Esophagus squamous epithelium (tissue), 5 donors: ENCODE measurements around the gene CEND1. TPM values are rescaled to one million over a fixed set of nuclear protein-coding genes. Genes with fewer than 3 reads are reported as not detected.
A peak's percentile ranks its signal among the peaks of the same experiment; 100 is the strongest.

ENCODE experiments used
- DNase-seq: peaks from one replicate; lab custom pipeline; 2025; lab: John Stamatoyannopoulos, UW
- H3K27ac ChIP-seq, 4 donors: fragments of 200-600 bp; sonication (generic); one replicate each; pipeline ENCODE4 v1.5.1; 2016 to 2019; ENCODE audit warnings: mild to moderate bottlenecking in 1 of 4
- H3K27me3 ChIP-seq, 4 donors: fragments of 200-600 bp; sonication (generic); 1 replicate in 3 of 4; 2 replicates in 1 of 4; pipeline versions ENCODE4 v1.5.1 to v1.6.0; 2017 to 2021; ENCODE audit warnings: antibody characterized with exemption in 1 of 4
- H3K36me3 ChIP-seq, 3 donors: fragments of 200-600 bp; sonication (generic); one replicate each; pipeline ENCODE4 v1.5.1; 2016 to 2019
- H3K4me1 ChIP-seq, 3 donors: fragments of 200-600 bp; sonication (generic); one replicate each; pipeline ENCODE4 v1.5.1; 2017 to 2019
- H3K4me3 ChIP-seq, 4 donors: fragments of 200-600 bp; sonication (generic); 1 replicate in 3 of 4; 2 replicates in 1 of 4; pipeline ENCODE4 v1.5.1; 2016 to 2019; ENCODE audit warnings: mild to moderate bottlenecking in 2 of 4, moderate library complexity in 1 of 4
- H3K9me3 ChIP-seq, 3 donors: fragments of 200-600 bp; sonication (generic); one replicate each; pipeline ENCODE4 v1.5.1; 2016 to 2019
- POLR2A ChIP-seq, 4 donors: fragments of 450-650 bp; IDR thresholded peaks; one replicate each; pipeline ENCODE4 v1.6.1; 2017; ENCODE audit warnings: antibody characterized with exemption in 4 of 4, mild to moderate bottlenecking in 4 of 4, moderate library complexity in 3 of 4
- WGBS, 2 donors: methylation state at CpG; one replicate each; pipeline ENCODE4 v1.1.5; 2018; 5-methylcytosine and 5-hydroxymethylcytosine counted together
- intact Hi-C: fragments of 100-400 bp; cut with DNase I; formaldehyde crosslinking; loops from one replicate; pipeline ENCODE4 v1.15.0; 2022
- total RNA-seq, 4 donors: library from RNA; depleted of rRNA; stranded (reverse); fragments of >200 nt; gene quantifications; one replicate each; pipeline ENCODE4 v1.1.0, GENCODE V29; 2016
- TF ChIP-seq, protein P1 (sequence below), 6 experiments: fragments of 450-650 bp in 4 of 6; fragments of 200-600 bp in 2 of 6; sonication (generic) in 2 of 6; IDR thresholded peaks; one replicate each; pipeline ENCODE4 v1.5.1; 2016 to 2019; ENCODE audit warnings: antibody characterized with exemption in 6 of 6, mild to moderate bottlenecking in 4 of 6, moderate library complexity in 4 of 6
- donor health status: DM: yes; HTN: yes; CAD: no.

The CEND1 gene
- total RNA-seq, 4 donors from 2014 or later: 0.15 TPM; not detected in 3

DNA sequence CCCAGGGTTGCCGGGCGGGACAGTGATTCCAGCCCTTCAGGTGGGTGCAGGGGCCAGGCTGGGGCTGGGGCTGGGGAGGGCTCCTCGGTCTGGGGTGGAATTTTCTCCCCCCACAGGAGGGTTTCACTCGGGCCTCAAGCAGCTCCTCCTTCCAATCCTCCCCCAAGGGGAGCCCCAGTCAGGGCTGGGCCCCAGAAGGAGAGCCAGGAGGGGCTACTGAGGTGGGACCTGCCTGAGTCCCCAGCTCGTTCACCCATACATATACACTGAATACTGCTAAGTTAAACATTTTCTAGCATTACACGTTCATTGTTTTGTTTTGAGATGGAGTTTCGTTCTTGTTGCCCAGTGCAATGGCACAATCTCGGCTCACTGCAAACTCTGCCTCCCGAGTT, 36.3 kb upstream of the CEND1 start:
- WGBS, 2 donors: 60 to 76% methylated on average over 6 to 8 of the region's 9 CpGs
- H3K36me3 ChIP-seq: peaks cover 22 to 47% (median 24%) of the 10 kb centered on the region in 3 donors

DNA sequence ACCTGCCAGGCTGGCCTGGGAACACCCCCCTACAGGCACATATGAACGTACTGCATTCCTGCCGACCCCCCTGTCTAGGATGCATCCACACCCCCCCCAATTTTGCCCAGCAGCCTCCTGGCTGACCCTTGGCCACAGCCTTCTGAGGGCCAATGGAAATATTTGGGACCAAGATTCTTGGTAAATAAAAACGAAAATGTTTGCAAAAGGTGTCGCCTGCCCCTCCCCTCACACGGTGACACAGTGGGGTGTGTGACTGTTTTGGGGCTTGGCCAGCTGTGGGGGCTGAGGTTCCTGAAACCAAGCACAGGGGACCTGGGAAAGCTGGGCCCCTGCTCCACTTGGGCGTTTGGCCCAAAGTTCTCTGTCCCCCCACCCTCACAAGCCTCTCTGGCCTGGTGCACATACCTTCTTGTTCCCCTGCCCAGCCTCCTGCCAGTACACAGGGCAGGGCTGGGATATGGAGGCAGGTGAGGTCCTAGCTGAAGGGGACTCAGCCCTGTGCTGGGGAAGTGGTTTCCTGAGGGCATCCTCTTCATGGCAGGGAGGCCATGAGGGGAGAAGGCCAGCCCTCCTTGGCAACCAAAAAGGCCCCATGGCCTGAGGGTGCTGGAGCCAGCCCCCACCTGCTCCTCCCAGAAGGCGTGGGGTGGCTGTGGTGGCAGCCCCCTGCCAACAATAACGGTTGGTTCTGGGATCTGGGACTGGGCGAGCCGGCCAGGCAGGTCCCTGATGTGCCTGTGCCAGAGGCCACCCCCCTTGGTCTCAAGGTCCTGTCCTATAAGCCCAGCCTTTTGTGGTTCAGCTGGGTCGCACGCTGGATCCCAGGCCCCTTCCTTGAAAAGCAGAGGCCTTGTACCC, 35.7 kb upstream of the CEND1 start:
- H3K9me3 ChIP-seq: no peaks in the 10 kb centered on the region
- H3K27me3 ChIP-seq: peaks cover 0 to 68% (median 6%) of the 10 kb centered on the region in 4 donors
- 80 to 100% methylated on average over 1 to 9 of the region's 12 CpGs for WGBS, 2 donors
- intact Hi-C loops: no loop called here
- no peak overlapping the region for H3K4me3 ChIP-seq
- H3K4me1 ChIP-seq: peaks cover 54 to 87% (median 61%) of the 10 kb centered on the region in 3 donors
- H3K36me3 ChIP-seq: peaks cover 22 to 47% (median 24%) of the 10 kb centered on the region in 3 donors
- DNase-seq: no peak
- peak overlapping the region in 2 of 4 donors; percentile 21 to 43 for H3K27ac ChIP-seq
- TF ChIP-seq POLR2A (IDR thresholded peaks at IDR 0.05): no peak
- TF ChIP-seq, protein P1, sequence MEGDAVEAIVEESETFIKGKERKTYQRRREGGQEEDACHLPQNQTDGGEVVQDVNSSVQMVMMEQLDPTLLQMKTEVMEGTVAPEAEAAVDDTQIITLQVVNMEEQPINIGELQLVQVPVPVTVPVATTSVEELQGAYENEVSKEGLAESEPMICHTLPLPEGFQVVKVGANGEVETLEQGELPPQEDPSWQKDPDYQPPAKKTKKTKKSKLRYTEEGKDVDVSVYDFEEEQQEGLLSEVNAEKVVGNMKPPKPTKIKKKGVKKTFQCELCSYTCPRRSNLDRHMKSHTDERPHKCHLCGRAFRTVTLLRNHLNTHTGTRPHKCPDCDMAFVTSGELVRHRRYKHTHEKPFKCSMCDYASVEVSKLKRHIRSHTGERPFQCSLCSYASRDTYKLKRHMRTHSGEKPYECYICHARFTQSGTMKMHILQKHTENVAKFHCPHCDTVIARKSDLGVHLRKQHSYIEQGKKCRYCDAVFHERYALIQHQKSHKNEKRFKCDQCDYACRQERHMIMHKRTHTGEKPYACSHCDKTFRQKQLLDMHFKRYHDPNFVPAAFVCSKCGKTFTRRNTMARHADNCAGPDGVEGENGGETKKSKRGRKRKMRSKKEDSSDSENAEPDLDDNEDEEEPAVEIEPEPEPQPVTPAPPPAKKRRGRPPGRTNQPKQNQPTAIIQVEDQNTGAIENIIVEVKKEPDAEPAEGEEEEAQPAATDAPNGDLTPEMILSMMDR (IDR thresholded peaks at IDR 0.05): no peak

More for the DNA sequence above, 36.3 kb upstream of the CEND1 start:
- H3K4me3 ChIP-seq: peak overlapping the region in 2 of 4 donors; percentile 43 to 63
- H3K27me3 ChIP-seq: peaks cover 0 to 74% (median 7%) of the 10 kb centered on the region in 4 donors
- TF ChIP-seq POLR2A (IDR thresholded peaks at IDR 0.05): no peak
- TF ChIP-seq, protein P1 (IDR thresholded peaks at IDR 0.05): no peak
- intact Hi-C loops: no loop called here
- DNase-seq: no peak
- peaks cover 54 to 87% (median 61%) of the 10 kb centered on the region in 3 donors for H3K4me1 ChIP-seq
- H3K9me3 ChIP-seq: no peaks in the 10 kb centered on the region
- H3K27ac ChIP-seq: peak overlapping the region in 1 of 4 donors; percentile 80

DNA sequence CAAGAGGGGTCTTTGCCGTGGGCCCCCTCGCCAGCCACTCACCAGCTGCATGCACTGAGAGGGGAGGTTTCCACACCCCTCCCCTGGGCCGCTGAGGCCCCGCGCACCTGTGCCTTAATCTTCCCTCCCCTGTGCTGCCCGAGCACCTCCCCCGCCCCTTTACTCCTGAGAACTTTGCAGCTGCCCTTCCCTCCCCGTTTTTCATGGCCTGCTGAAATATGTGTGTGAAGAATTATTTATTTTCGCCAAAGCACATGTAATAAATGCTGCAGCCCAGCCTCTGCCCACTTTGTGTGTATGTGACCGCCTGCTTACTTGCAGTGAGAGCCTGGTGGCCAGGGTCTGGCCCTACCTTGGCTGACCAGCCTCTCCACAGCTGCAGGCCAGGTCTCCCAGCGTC, 35.1 kb upstream of the CEND1 start:
- TF ChIP-seq, protein P1 (IDR thresholded peaks at IDR 0.05): no peak

DNA sequence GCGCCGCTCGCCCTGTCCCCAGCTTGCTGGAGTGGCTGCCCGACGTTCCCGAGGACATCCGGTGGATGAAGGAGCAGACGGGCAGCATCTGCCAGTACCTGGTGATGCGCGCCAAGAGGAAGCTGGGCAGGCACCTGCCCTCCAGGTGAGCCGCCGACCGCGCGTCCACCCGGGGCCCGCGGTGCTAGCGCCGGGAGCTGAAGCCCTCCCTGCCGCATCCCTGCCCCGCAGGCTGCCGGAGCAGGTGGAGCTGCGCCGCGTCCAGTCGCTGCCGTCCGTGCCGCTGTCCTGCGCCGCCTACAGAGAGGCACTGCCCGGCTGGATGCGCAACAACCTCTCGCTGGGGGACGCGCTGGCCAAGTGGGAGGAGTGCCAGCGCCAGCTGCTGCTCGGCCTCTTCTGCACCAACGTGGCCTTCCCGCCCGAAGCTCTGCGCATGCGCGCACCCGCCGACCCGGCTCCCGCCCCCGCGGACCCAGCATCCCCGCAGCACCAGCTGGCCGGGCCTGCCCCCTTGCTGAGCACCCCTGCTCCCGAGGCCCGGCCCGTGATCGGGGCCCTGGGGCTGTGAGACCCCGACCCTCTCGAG, 34.5 kb upstream of the CEND1 start:
- Histone ChIP-seq H3K27ac (no peak overlapping the region), H3K27me3 (peaks cover 0 to 56% (median 0%) of the 10 kb centered on the region in 4 donors), H3K4me3 (no peak overlapping the region), H3K4me1 (peaks cover 44 to 80% (median 53%) of the 10 kb centered on the region in 3 donors), H3K36me3 (peaks cover 22 to 47% (median 24%) of the 10 kb centered on the region in 3 donors), H3K9me3 (no peaks in the 10 kb centered on the region)
- 88% methylated on average over 24 of the region's 59 CpGs; no CpG with 5 or more reads in 1 of the 2 donors for WGBS, 2 donors
- TF ChIP-seq POLR2A (IDR thresholded peaks at IDR 0.05): no peak
- TF ChIP-seq, protein P1 (IDR thresholded peaks at IDR 0.05): no peak
- no peak for DNase-seq
- intact Hi-C loops: no loop called here

More for the DNA sequence above, 35.1 kb upstream of the CEND1 start:
- Histone ChIP-seq H3K4me3 (no peak overlapping the region), H3K9me3 (no peaks in the 10 kb centered on the region), H3K27me3 (peaks cover 0 to 61% (median 3%) of the 10 kb centered on the region in 4 donors), H3K36me3 (peaks cover 22 to 47% (median 24%) of the 10 kb centered on the region in 3 donors), H3K4me1 (peaks cover 50 to 86% (median 59%) of the 10 kb centered on the region in 3 donors), H3K27ac (no peak overlapping the region)
- intact Hi-C loops: no loop called here
- 80% methylated on average over 5 to 9 of the region's 11 CpGs for WGBS, 2 donors
- DNase-seq: no peak
